HCT116 (cell line): ENCODE data around the gene SRF. TPM values are rescaled to one million over a fixed set of nuclear protein-coding genes. Genes with fewer than 3 reads are reported as not detected.

Experiments used
- ATAC-seq: fragments of 200-7000 bp; cut with Tn5 transposase; 2 replicates; pipeline ENCODE4 v1.9.1; 2020; ENCODE audit warnings: mild to moderate bottlenecking, moderate library complexity
- BruUV-seq: library from RNA; stranded (reverse); fragments of 400-500 nt; replicated peaks from 2 replicates; lab custom pipeline; 2021; lab: Mats Ljungman, UMichigan
- CTCF ChIA-PET: fragments of 300-600 bp; sonication (Branson Sonifier 250); formaldehyde crosslinking; loops from one replicate; lab custom pipeline; 2021; ENCODE audit warnings: antibody characterized with exemption; lab: Charles Lee
- POLR2A ChIA-PET: fragments of 300-600, 350-600 bp; sonication (Branson Sonifier 250); formaldehyde crosslinking; loops from one replicate; lab custom pipeline; 2021; ENCODE audit warnings: antibody characterized with exemption; lab: Charles Lee
- RAD21 ChIA-PET, 2 experiments: fragments of 300-600 bp; sonication (Branson Sonifier 250); formaldehyde crosslinking; loops; one replicate each; lab custom pipeline; 2023; ENCODE audit warnings: low total read pairs in 2 of 2; ENCODE audit not compliant: uncharacterized antibody in 2 of 2, unreplicated experiment in 2 of 2, low non-redundant PET in 1 of 2; lab: Charles Lee
- DNase-seq: peaks from one replicate; pipeline ENCODE4 v3.0.0-alpha.2; 2010; ENCODE audit warnings: low read depth, low spot score
- H2AFZ ChIP-seq: fragments of 200-600 bp; shearing (Covaris generic), sonication (generic); 2 replicates; pipeline ENCODE4 v1.6.1; 2017; ENCODE audit warnings: low read depth, mixed run types, mixed read lengths, antibody characterized with exemption, low read length; ENCODE audit not compliant: poor library complexity, severe bottlenecking
- H3K27ac ChIP-seq: 2 replicates; pipeline ENCODE4 v1.5.1; 2012; ENCODE audit warnings: low read depth, low read length
- H3K27me3 ChIP-seq: fragments of 200-600 bp; sonication (generic); 2 replicates; pipeline ENCODE4 v1.6.1; 2016; ENCODE audit warnings: mixed run types, low read length, mixed read lengths; ENCODE audit not compliant: insufficient read depth
- H3K36me3 ChIP-seq, 2 experiments: fragments of 200-500 bp in 1 of 2; fragments of 200-600 bp in 1 of 2; sonication (Bioruptor generic) in 1 of 2; sonication (generic) in 1 of 2; 2 replicates each; pipeline versions ENCODE4 v1.5.1 to v1.6.1; 2014 to 2016; ENCODE audit warnings: low read length in 2 of 2, inconsistent platforms in 1 of 2, mixed read lengths in 1 of 2, mixed run types in 1 of 2; ENCODE audit not compliant: insufficient read depth in 2 of 2, control insufficient read depth in 1 of 2
- H3K4me1 ChIP-seq, 2 experiments: fragments of 200-600 bp in 1 of 2; sonication (generic) in 1 of 2; 2 replicates each; pipeline versions ENCODE4 v1.5.1 to v1.6.1; 2012 to 2017; ENCODE audit warnings: low read length in 2 of 2, inconsistent platforms in 1 of 2, mild to moderate bottlenecking in 1 of 2, mixed read lengths in 1 of 2, mixed run types in 1 of 2, moderate library complexity in 1 of 2; ENCODE audit not compliant: insufficient read depth in 2 of 2, control insufficient read depth in 1 of 2
- H3K4me2 ChIP-seq: fragments of 200-600 bp; sonication (generic); 2 replicates; pipeline ENCODE4 v1.6.1; 2017; ENCODE audit warnings: mixed run types, low read length, mixed read lengths
- H3K4me3 ChIP-seq, 2 experiments: fragments of 200-600 bp in 1 of 2; sonication (generic) in 1 of 2; replicated peaks in 1 of 2; 2 replicates each; pipeline ENCODE4 v1.5.1; 2011 to 2016; ENCODE audit warnings: low read length in 2 of 2, control low read depth in 1 of 2, low read depth in 1 of 2, mild to moderate bottlenecking in 1 of 2, mixed read lengths in 1 of 2, mixed run types in 1 of 2
- H3K79me2 ChIP-seq: fragments of 200-600 bp; sonication (generic); 2 replicates; pipeline ENCODE4 v1.6.1; 2017; ENCODE audit warnings: mild to moderate bottlenecking, mixed run types, low read length, moderate library complexity, mixed read lengths; ENCODE audit not compliant: insufficient read depth
- H3K9ac ChIP-seq: fragments of 200-600 bp; sonication (generic); 2 replicates; pipeline ENCODE4 v1.6.1; 2016; ENCODE audit warnings: low read length, mixed read lengths
- H3K9me2 ChIP-seq: fragments of 200-600 bp; sonication (generic), shearing (Covaris generic); 2 replicates; pipeline ENCODE4 v1.6.1; 2017; ENCODE audit warnings: mixed run types, mild to moderate bottlenecking, moderate library complexity; ENCODE audit not compliant: insufficient read depth
- H3K9me3 ChIP-seq, 2 experiments: fragments of 200-500 bp in 1 of 2; fragments of 200-600 bp in 1 of 2; sonication (Bioruptor generic) in 1 of 2; sonication (generic) in 1 of 2; 2 replicates each; pipeline ENCODE4 v1.6.1; 2014 to 2017; ENCODE audit warnings: low read length in 2 of 2, mixed read lengths in 2 of 2, inconsistent platforms in 1 of 2, low read depth in 1 of 2, mild to moderate bottlenecking in 1 of 2, mixed run types in 1 of 2, moderate library complexity in 1 of 2; ENCODE audit not compliant: control insufficient read depth in 1 of 2, insufficient read depth in 1 of 2
- H4K20me1 ChIP-seq: fragments of 200-600 bp; sonication (generic), shearing (Covaris generic); 2 replicates; pipeline ENCODE4 v1.6.1; 2017; ENCODE audit warnings: mixed run types, mild to moderate bottlenecking, moderate library complexity; ENCODE audit not compliant: insufficient read depth
- EZH2phosphoT487 ChIP-seq: fragments of 200-600 bp; IDR thresholded peaks from 2 replicates; pipeline ENCODE4 v1.6.1; 2018; ENCODE audit warnings: antibody characterized with exemption, borderline replicate concordance
- JUND ChIP-seq: IDR thresholded peaks from 2 replicates; pipeline ENCODE4 v1.6.1; 2012
- MAX ChIP-seq: IDR thresholded peaks from 2 replicates; pipeline ENCODE4 v1.6.1; 2012
- POLR2AphosphoS5 ChIP-seq: IDR thresholded peaks from 2 replicates; pipeline ENCODE4 v1.6.1; 2011; ENCODE audit warnings: mild to moderate bottlenecking, low read depth, low read length, moderate library complexity
- TCF7L2 ChIP-seq: IDR thresholded peaks from 2 replicates; pipeline ENCODE4 v1.7.0; 2011; ENCODE audit warnings: borderline replicate concordance, inconsistent platforms; ENCODE audit not compliant: insufficient read depth, insufficient read length; ENCODE audit errors: extremely low read depth
- YY1 ChIP-seq: IDR thresholded peaks from 2 replicates; pipeline ENCODE4 v1.6.1; 2011; ENCODE audit warnings: low read length, low read depth, moderate library complexity, mild to moderate bottlenecking; ENCODE audit not compliant: insufficient replicate concordance; ENCODE audit errors: extremely low read depth
- intact Hi-C: fragments of 100-400 bp; cut with micrococcal nuclease; formaldehyde crosslinking; loops from 2 replicates; pipeline ENCODE4 v1.10.0; 2022
- total RNA-seq: library from RNA; stranded (reverse); gene quantifications from one replicate; pipeline ENCODE4 v1.2.1, GENCODE V29; 2021; ENCODE audit not compliant: unreplicated experiment

Gene SRF
- total RNA-seq, 1 experiment from 2014 or later: 28.1 TPM

DNA sequence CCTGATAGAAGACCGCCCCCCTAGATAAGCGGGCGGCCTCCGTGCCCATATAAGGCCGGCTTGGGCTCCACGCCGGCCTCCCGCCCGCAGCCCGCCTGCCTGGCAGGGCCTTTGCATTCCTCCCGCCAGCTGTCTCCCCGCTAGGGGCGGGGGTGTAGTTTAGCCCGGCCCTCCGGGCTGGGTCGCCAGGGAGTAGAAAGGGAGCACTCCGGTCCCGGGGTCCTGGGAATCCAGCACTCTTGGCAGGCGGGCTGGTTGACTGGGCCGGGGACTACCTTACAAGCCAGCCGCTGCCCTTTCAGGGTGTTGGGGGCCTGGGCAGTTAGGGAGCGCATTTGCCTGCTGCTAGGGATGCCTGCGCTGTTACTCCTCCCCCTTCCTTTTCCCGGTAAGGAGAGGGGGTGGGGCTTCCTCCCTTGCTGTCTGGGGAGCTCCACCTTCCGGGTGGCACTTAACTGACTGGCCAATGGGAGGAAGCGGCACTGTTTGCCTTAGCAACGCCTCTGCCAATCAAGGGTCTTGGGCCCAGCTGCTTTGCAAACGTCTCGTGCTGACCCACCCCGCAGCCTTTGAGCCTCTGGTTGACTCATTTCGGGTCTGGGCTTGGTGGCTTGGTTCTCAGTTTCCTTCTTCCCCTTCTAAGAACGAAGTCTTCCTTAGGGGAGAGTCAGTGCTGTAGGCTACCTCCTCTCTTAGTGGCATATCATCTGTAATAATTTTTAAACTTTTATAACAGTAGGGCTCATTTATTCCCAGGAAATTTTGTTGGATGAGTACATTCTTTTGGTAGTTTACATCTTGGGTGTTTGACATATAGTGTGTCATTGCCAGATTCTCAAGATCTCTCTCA, 3.4 kb downstream of the SRF start:
- intact Hi-C loops: loop anchor here (5.0 kb wide), 2 partner anchors 117 to 343 kb away; partner anchors contain the start of genes KLC4, MRPL2, POLR1C and YIPF3
- Histone ChIP-seq H3K9me2 (no peaks in the 10 kb centered on the region), H3K79me2 (peaks cover 42% of the 10 kb centered on the region), H3K4me1 (peaks cover 28 to 37% of the 10 kb centered on the region in 2 experiments), H4K20me1 (no peaks in the 10 kb centered on the region), H3K36me3 (peaks cover 19 to 34% of the 10 kb centered on the region in 2 experiments), H3K9me3 (no peaks in the 10 kb centered on the region), H3K27ac (peak overlapping the region; percentile 52), H3K4me3 (peak overlapping the region; percentile 37 to 48), H2AFZ (no peak overlapping the region), H3K4me2 (peak overlapping the region; percentile 81), H3K9ac (peak overlapping the region; percentile 87), H3K27me3 (no peaks in the 10 kb centered on the region)
- ChIA-PET RAD21 (no interaction called here), CTCF (interaction anchor here (0.9 to 1.4 kb wide), 5 partner anchors 31 to 322 kb away, joined by 3 to 4 read pairs (median 4); partner anchors contain the start of genes DNPH1 and ZNF318), POLR2A (interaction anchor here (0.5 to 1.1 kb wide), 4 partner anchors 57 to 196 kb away, joined by 3 to 4 read pairs (median 3); partner anchors contain the start of genes CUL7, PEX6 and PPP2R5D)
- BruUV-seq: no TSS peak
- peak; percentile 94 for DNase-seq
- TF ChIP-seq POLR2AphosphoS5: no peak
- no peak for TF ChIP-seq JUND
- TF ChIP-seq TCF7L2: peak; percentile 27
- no peak for TF ChIP-seq MAX
- TF ChIP-seq EZH2phosphoT487: no peak
- no peak for TF ChIP-seq YY1
- peak; percentile 75 for ATAC-seq
